Brain pericyte (primary cell): ENCODE results near the gene RIPPLY2.
"Not testable (repeated sequence)": the region's sequence is repeated elsewhere in the genome, so short reads cannot be mapped to it uniquely, and the experiment has no call there.

Experiments used
- DNase-seq: peaks from one replicate; pipeline ENCODE4 v3.0.0-alpha.2; 2012; ENCODE audit warnings: low read depth, low spot score

The RIPPLY2 gene

GRCh38 chr6:83853178-83854000, at the start of gene RIPPLY2:
RIPPLY2 (plus strand) TSS chr6:83853360; CDS start chr6:83853417, 57 bp downstream.
- no peak for DNase-seq

GRCh38 chr6:83803492-83803891, 49.7 kb upstream of the RIPPLY2 start:
- DNase-seq = not testable (repeated sequence)

DNA sequence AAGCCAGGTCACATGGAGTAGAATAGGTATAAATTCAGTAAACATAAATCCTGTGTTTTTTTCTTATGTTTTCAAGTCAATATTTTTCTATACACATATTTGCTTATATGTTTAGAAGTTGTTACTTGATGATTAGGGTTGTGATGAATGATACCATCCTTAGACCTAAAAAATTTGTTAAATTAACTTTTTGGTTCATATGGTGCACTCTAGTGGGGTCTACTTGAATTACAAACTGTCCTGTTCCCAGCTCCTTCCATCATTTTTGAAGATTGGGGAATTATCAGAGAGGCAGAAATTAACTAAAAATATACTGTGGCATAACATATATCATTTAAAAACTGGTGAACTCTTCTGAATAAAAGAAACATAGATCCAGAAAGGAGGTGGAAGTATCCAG, 48.3 kb upstream of the RIPPLY2 start:
- DNase-seq = no peak

DNA sequence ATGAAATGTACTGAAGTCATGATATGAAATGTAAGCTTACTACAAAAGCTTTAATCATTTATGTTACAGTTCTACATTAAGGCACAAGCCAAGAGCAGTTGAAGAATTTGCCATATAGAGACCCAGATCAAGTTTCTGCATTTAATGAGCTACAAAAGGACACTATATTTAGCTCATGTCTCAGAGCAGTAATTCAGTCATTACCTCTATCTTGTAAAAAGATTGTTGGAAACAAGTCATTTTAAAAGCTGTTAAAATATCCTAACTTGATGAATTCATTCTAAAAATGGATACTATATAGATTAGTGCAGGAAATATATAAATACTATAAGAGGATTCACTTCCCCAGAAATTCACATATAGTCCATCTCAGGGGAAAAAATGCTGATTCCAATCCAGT, 45.2 kb upstream of the RIPPLY2 start:
- DNase-seq = no peak

- DNase-seq = no peak
These were observed 44.2 kb upstream of the RIPPLY2 start for GRCh38 chr6:83808926-83809325.

GRCh38 chr6:83812595-83812994, 40.6 kb upstream of the RIPPLY2 start:
- DNase-seq = no peak

DNA sequence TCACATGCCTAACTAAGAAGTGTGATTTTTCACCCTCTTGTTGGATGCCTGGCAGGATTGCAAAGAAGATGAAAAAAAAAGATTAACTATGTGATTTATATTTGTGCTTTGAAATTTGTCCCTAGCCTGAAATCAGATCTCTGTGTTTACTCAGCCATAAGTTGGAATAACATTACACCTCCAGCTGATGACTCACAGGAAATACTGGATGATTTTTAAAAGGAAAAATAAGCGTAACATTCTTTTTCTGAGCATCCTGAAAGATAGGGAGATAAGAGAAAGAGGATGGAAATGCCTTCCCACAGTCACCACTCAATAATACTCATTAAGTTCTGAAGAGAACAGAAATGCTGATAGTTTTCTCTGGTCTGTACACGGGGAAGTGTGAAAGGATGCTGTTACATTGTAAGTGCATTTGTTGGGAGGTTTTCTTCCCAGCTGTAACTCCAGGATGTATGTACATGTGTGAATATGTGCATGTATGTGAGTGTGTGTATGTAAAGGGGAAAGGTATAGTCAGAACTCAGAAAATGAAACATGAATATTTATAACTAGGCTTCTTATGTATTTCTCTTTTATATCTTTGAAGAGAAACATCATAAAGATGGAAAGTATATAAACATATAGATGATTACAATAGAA, 37.4 kb upstream of the RIPPLY2 start:
- DNase-seq = no peak

GRCh38 chr6:83822629-83823169, 30.5 kb upstream of the RIPPLY2 start:
- no peak for DNase-seq

DNA sequence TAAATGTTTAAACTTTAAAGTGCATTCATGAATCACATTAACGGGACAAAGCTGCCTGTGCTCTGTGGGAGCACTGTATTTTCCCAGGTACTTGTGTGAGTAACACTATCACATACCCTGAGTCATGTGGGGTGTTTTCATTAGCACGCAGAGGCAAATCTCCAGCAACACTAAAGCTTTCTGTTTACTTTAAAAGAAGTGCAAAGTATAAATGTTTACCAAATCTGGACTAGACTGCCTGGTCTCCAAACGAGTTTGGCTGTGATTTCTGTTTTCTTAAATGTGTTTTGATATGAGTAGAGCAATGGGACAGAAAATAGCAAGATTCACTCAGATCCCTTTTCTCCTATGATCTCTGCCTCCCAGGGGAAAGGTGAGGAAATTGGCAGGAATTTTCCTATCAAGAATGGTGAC, 28.8 kb upstream of the RIPPLY2 start:
- DNase-seq = no peak

DNA sequence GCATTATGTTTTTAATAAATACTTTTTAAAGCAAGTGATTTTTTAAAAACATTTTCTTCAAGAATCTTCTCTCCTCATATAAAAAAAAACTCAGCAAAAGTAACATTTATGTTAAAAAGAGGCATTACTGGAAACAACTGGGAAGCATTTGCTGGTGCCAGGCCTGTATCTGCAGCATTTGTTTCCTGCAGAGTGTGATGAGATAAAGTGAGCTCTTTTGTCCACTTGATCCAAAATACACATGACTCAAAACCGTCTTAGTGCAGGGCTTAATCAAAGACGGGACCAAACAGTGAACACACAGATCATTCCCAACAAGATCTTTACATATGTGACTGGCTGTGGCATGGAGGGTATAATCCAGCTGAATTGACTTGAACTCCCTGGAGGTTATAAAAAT, 28.3 kb upstream of the RIPPLY2 start:
- no peak for DNase-seq

DNA sequence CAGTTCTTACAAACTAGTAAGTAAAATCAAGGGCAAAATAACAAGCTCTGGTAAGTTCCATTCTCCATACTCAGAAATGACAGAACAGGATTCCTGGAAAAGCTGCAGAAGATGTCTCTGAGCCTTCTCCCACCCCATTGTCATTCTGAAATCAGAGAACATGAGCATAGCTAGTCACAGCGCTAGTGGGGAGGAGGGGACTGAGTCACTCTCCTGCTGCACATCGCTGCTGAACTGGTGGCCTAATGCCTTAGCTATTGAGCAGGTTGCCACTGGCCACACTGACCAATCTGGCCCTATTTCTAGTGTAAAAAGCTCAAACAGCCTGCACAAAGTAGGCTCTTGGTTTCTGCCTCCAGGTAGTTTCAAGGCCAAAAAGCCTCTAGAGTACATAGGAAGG, 26.1 kb upstream of the RIPPLY2 start:
- DNase-seq = no peak

- no peak for DNase-seq
These were observed 14.4 kb upstream of the RIPPLY2 start for GRCh38 chr6:83838727-83839126.

- DNase-seq = no peak
These were observed 9.0 kb upstream of the RIPPLY2 start for GRCh38 chr6:83844170-83844569.

DNA sequence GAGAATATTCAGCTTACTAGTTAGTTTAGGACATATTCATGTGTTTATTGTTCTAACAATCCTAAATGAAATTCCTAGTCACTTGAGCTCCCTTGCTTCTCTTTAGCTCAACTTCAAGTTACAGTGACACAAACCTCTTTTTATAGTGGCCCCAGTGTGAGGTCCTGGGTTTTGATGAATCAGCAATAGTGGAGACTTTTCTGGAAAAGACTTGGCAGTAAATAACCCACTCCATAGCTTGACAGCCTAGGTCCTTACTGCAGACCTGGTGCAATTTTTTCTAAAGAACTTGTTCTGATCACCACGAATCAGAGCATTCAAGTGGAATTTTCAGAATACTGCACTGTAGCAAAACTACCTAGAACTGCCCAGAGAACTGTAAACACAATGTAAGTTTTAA, 6.9 kb upstream of the RIPPLY2 start:
- DNase-seq = no peak

GRCh38 chr6:83847179-83847578, 6.0 kb upstream of the RIPPLY2 start:
- DNase-seq = no peak

- DNase-seq = no peak
These were observed 4.0 kb upstream of the RIPPLY2 start for GRCh38 chr6:83849127-83849526.

- no peak for DNase-seq
These were observed 3.5 kb upstream of the RIPPLY2 start for GRCh38 chr6:83849610-83850009.

DNA sequence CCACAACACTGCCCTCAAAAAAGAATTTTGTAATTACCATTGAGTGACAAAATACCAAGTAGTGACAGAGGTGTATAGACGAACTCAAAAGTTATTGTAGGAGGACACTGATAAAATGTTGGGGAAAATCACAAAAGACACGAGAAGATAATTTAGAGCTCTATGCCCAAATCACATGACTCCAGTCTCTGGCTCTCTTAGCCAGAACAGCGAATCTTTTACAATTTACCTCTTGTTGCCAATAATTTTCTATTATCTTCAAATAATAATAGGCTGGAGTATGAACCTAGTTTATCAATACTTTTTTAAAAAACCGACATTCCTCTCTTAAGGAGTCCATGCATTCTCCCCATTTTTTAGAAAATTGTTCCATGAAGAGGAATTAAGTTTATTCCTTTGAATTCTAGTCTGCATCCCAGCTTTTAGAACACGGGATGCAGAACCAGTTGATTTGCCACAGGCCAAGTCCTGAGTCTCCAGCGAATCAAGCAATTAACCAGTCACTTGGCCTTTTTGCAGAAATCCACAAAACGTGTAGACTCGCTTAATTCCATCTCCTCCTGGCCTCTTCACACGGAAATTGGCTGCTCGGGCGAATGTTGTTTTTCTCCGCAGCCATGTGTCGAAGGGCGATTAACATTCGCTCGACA, 507 bp upstream of the RIPPLY2 start:
- no peak for DNase-seq

DNA sequence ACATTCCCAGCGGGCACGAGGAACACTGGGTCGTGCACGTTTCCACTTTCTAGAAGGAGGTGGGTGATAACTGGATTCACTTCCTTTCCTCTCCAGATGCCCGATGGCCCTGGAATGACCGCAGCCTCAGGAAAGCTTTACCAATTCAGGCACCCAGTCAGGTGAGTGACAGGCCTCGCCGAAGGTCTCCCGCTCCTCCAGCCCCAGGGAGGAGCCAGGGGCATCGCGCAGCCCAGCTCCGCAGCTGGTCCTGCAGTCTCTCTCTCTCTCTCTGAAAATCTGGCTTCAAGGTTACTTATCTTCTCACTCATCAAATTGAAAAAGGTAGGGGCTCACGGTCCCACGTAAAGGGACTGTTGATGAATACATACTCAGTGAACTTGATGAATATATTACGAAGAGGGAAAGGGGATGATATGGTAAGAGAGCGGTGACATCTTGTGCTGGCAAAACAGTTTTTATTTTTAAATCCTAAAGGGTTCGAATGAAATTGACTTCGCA, 891 bp downstream of the RIPPLY2 start:
- no peak for DNase-seq

DNA sequence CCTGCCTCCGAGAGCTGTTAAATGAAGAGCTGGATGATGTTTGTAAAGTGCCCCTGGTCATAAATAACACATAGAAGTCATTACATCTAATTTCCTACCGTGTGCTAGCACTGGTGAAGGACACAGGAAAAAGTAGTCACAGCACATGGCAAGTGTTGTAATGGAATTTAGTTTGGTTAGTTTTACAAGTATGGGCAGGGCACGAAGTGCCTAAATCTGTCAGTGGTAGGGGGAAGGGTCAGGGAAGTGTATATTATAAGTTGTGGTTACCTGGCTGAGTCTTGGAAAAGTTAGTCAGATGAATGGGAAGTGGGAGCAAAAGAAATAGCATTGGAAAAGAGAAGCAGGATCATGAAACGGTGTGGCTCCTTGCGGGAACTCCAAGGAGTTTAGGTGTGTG, 1.6 kb downstream of the RIPPLY2 start:
- no peak for DNase-seq

DNA sequence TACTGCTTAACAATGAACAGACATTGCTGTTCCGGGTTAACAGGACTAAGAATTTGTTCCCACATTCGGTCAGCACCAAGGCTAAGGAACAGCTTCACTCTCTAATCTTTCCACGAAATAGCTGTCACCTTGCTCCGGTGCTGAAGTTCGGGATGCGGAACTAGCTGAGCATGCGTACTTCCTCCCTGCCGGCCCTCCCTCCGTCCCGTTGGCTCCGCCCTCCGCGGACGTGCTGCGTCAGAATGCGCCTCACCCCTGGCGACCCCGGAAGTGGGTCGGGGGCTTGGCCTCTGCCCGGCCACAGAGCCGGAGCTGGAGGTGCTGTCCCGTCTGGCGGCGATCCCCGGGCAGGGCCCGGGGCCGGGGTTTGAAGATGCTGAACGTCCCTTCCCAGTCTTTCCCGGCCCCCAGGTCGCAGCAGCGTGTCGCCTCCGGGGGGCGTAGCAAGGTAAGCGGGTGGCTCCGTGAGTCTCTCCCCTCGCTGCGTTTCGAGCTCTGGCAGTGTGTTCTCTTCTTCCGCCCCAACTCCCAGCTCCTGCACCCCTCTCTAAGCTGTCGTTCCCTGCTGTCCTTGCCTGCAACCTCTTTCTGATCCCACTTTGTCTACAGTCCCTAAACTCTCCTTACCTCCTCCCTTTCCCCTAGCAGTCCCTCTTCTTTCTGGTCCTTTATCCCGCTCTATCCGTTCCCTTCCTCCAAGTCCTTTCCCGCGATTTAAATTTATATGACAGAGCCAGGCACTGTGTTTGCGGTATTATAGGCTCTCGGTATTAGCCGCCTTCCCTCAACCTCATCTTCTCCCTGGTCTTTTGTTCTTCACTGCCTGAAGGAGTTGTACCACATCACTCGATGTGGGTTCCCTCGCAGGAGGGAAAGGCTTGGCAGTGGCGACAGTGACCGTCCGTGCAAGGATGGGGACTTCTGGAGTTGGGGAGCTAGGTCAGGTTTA, 6.5 kb downstream of the RIPPLY2 start, which contains the start of gene CYB5R4:
TSS of gene CYB5R4 (plus strand) at position 280 of the 949 bp plus-strand sequence. CDS start at position 374, 94 bp downstream.
- DNase-seq = peak; percentile 87
